Natural killer cell (primary cell): ENCODE measurements around the gene NEDD4L. TPM values are rescaled to one million over a fixed set of nuclear protein-coding genes. Genes with fewer than 3 reads are reported as not detected.

Experiments used
- ATAC-seq, 3 donors: fragments of 150-1000 bp in 2 of 3; fragments of 200-7000 bp in 1 of 3; cut with Tn5 transposase; 1 replicate in 1 of 3; 2 replicates in 2 of 3; pipeline ENCODE4 v1.10.0; 2021; ENCODE audit warnings: mild to moderate bottlenecking in 2 of 3, moderate library complexity in 2 of 3
- DNase-seq, 2 donors: peaks; one replicate each; pipeline versions ENCODE4 v3.0.0 to v3.0.0-alpha.2; 2013 to 2021; ENCODE audit warnings: mixed read lengths in 1 of 2
- H3K27ac ChIP-seq: one replicate; pipeline ENCODE4 v1.5.1; 2013; ENCODE audit warnings: mild to moderate bottlenecking, low read length
- H3K27me3 ChIP-seq: one replicate; pipeline ENCODE4 v1.6.1; 2013; ENCODE audit warnings: low read length; ENCODE audit not compliant: control insufficient read depth, insufficient read depth
- H3K36me3 ChIP-seq: one replicate; pipeline ENCODE4 v1.6.1; 2013; ENCODE audit warnings: low read length; ENCODE audit not compliant: control insufficient read depth, insufficient read depth
- H3K4me1 ChIP-seq: one replicate; pipeline ENCODE4 v1.6.1; 2013; ENCODE audit warnings: low read length; ENCODE audit not compliant: control insufficient read depth, insufficient read depth
- H3K4me3 ChIP-seq: one replicate; pipeline ENCODE4 v1.5.1; 2013; ENCODE audit warnings: low read length
- H3K9me3 ChIP-seq: one replicate; pipeline ENCODE4 v1.6.1; 2013; ENCODE audit warnings: low read length; ENCODE audit not compliant: control insufficient read depth, insufficient read depth
- H3K27ac Mint-ChIP-seq, 2 donors: one replicate each; pipeline ENCODE4 v1.8.0; 2022; ENCODE audit warnings: mild to moderate bottlenecking in 2 of 2, mixed read lengths in 2 of 2, moderate library complexity in 1 of 2
- H3K27me3 Mint-ChIP-seq, 2 donors: one replicate each; pipeline ENCODE4 v1.8.0; 2022; ENCODE audit warnings: low read depth in 2 of 2, mixed read lengths in 2 of 2
- H3K36me3 Mint-ChIP-seq: one replicate; pipeline ENCODE4 v1.8.0; 2022; ENCODE audit warnings: mixed read lengths
- H3K4me1 Mint-ChIP-seq, 2 donors: one replicate each; pipeline ENCODE4 v1.8.0; 2022; ENCODE audit warnings: mixed read lengths in 2 of 2
- H3K4me3 Mint-ChIP-seq: one replicate; pipeline ENCODE4 v1.8.0; 2022; ENCODE audit warnings: mild to moderate bottlenecking, moderate library complexity, mixed read lengths
- H3K9me3 Mint-ChIP-seq, 2 donors: one replicate each; pipeline ENCODE4 v1.8.0; 2022; ENCODE audit warnings: mixed read lengths in 2 of 2
- CTCF ChIP-seq: fragments of 200-600 bp; IDR thresholded peaks from one replicate; pipeline ENCODE4 v1.8.0; 2022; ENCODE audit warnings: antibody characterized with exemption
- WGBS: methylation state at CpG from one replicate; pipeline ENCODE4 v1.1.7; 2013; ENCODE audit warnings: missing lambda C conversion rate; ENCODE audit not compliant: insufficient coverage; 5-methylcytosine and 5-hydroxymethylcytosine counted together
- intact Hi-C: fragments of 100-400 bp; cut with micrococcal nuclease; formaldehyde crosslinking; loops from one replicate; pipeline ENCODE4 v1.14.2; 2022
- total RNA-seq, 4 donors: library from RNA; stranded (reverse); fragments of 120-200 nt in 1 of 4; gene quantifications; one replicate each; pipeline versions ENCODE4 v1.2.3 to v1.2.4, GENCODE V29; 2013 to 2022

NEDD4L gene
- total RNA-seq, 3 donors from 2014 or later (not counting 1 experiment from before 2014, with no cell fraction given) = 3.4 to 15.3 (median 14.3) TPM

GRCh38 chr18:58391932-58392323 lies 347.9 kb downstream of the NEDD4L start:
- TF ChIP-seq CTCF = no peak
- ATAC-seq (no peak), DNase-seq (no peak)
- no peaks in the 10 kb centered on the region for H3K4me1 ChIP-seq
- no peak overlapping the region for H3K4me3 ChIP-seq
- no peak overlapping the region for H3K4me3 Mint-ChIP-seq
- no peaks in the 10 kb centered on the region for H3K9me3 Mint-ChIP-seq
- H3K27ac Mint-ChIP-seq = no peak overlapping the region
- H3K4me1 Mint-ChIP-seq = no peaks in the 10 kb centered on the region
- no peaks in the 10 kb centered on the region for H3K27me3 ChIP-seq
- H3K9me3 ChIP-seq = no peaks in the 10 kb centered on the region
- H3K36me3 Mint-ChIP-seq = no peaks in the 10 kb centered on the region
- intact Hi-C loops = no loop called here
- 92% methylated on average over 8 of the region's 8 CpGs for WGBS
- H3K27ac ChIP-seq = no peak overlapping the region
- no peaks in the 10 kb centered on the region for H3K27me3 Mint-ChIP-seq
- H3K36me3 ChIP-seq = no peaks in the 10 kb centered on the region

GRCh38 chr18:58392324-58393000 lies 348.4 kb downstream of the NEDD4L start:
- H3K27ac ChIP-seq = no peak overlapping the region
- H3K36me3 Mint-ChIP-seq = no peaks in the 10 kb centered on the region
- H3K9me3 ChIP-seq = no peaks in the 10 kb centered on the region
- no peak overlapping the region for H3K4me3 Mint-ChIP-seq
- H3K27ac Mint-ChIP-seq = no peak overlapping the region
- intact Hi-C loops = no loop called here
- H3K4me3 ChIP-seq = no peak overlapping the region
- DNase-seq (no peak), ATAC-seq (no peak)
- 96% methylated on average over 11 of the region's 11 CpGs for WGBS
- H3K4me1 Mint-ChIP-seq = no peaks in the 10 kb centered on the region
- TF ChIP-seq CTCF = no peak
- H3K4me1 ChIP-seq = no peaks in the 10 kb centered on the region
- H3K36me3 ChIP-seq = no peaks in the 10 kb centered on the region
- no peaks in the 10 kb centered on the region for H3K27me3 Mint-ChIP-seq
- no peaks in the 10 kb centered on the region for H3K27me3 ChIP-seq
- no peaks in the 10 kb centered on the region for H3K9me3 Mint-ChIP-seq

GRCh38 chr18:58393295-58393694 lies 349.3 kb downstream of the NEDD4L start:
- Mint-ChIP-seq H3K9me3 (no peaks in the 10 kb centered on the region), H3K4me1 (no peaks in the 10 kb centered on the region), H3K27ac (no peak overlapping the region), H3K4me3 (no peak overlapping the region), H3K36me3 (no peaks in the 10 kb centered on the region), H3K27me3 (no peaks in the 10 kb centered on the region)
- no peaks in the 10 kb centered on the region for H3K27me3 ChIP-seq
- no peak overlapping the region for H3K4me3 ChIP-seq
- H3K36me3 ChIP-seq = no peaks in the 10 kb centered on the region
- no peak for DNase-seq
- 87% methylated on average over 2 of the region's 2 CpGs for WGBS
- TF ChIP-seq CTCF = no peak
- ATAC-seq = no peak
- intact Hi-C loops = no loop called here
- no peak overlapping the region for H3K27ac ChIP-seq
- H3K9me3 ChIP-seq = no peaks in the 10 kb centered on the region
- H3K4me1 ChIP-seq = no peaks in the 10 kb centered on the region

- Histone ChIP-seq H3K4me1 (no peaks in the 10 kb centered on the region), H3K27ac (no peak overlapping the region), H3K9me3 (no peaks in the 10 kb centered on the region), H3K36me3 (no peaks in the 10 kb centered on the region), H3K4me3 (no peak overlapping the region), H3K27me3 (no peaks in the 10 kb centered on the region)
- H3K27me3 Mint-ChIP-seq = no peaks in the 10 kb centered on the region
- WGBS = 93% methylated on average over 7 of the region's 7 CpGs
- TF ChIP-seq CTCF = no peak
- intact Hi-C loops = no loop called here
- no peaks in the 10 kb centered on the region for H3K4me1 Mint-ChIP-seq
- DNase-seq (no peak), ATAC-seq (no peak)
- no peaks in the 10 kb centered on the region for H3K36me3 Mint-ChIP-seq
- H3K4me3 Mint-ChIP-seq = no peak overlapping the region
- no peak overlapping the region for H3K27ac Mint-ChIP-seq
- no peaks in the 10 kb centered on the region for H3K9me3 Mint-ChIP-seq
Observed at GRCh38 chr18:58394046-58394445, 350.0 kb downstream of the NEDD4L start.
